Testis (tissue), 2 donors: ENCODE results near the gene ZNF747.

Experiments
- CTCF ChIP-seq, 3 experiments: fragments of 450-650 bp in 2 of 3; fragments of 200-600 bp in 1 of 3; sonication (generic) in 1 of 3; IDR thresholded peaks; one replicate each; pipeline ENCODE4 v1.5.1; 2016 to 2019; ENCODE audit warnings: antibody characterized with exemption in 3 of 3, mild to moderate bottlenecking in 2 of 3, moderate library complexity in 1 of 3
- POLR2A ChIP-seq: fragments of 450-650 bp; IDR thresholded peaks from one replicate; pipeline ENCODE4 v1.6.1; 2017; ENCODE audit warnings: antibody characterized with exemption, mild to moderate bottlenecking, moderate library complexity

- TF ChIP-seq CTCF (IDR thresholded peaks at IDR 0.05) (peak in 1 of 3 experiments; percentile 2), POLR2A (no peak)
Observed at GRCh38 chr16:30534368-30535105, at the start of gene ZNF747.
